Embryonic facial prominence (tissue), 1 donor: Measurements from ENCODE around the gene DTX3.
"Not testable (repeated sequence)": the region's sequence is repeated elsewhere in the genome, so short reads cannot be mapped to it uniquely, and the experiment has no call there.

Experiments
- DNase-seq: peaks from one replicate; pipeline ENCODE4 v3.0.0-alpha.2; 2016; ENCODE audit errors: extremely low spot score

The DTX3 gene

DNA sequence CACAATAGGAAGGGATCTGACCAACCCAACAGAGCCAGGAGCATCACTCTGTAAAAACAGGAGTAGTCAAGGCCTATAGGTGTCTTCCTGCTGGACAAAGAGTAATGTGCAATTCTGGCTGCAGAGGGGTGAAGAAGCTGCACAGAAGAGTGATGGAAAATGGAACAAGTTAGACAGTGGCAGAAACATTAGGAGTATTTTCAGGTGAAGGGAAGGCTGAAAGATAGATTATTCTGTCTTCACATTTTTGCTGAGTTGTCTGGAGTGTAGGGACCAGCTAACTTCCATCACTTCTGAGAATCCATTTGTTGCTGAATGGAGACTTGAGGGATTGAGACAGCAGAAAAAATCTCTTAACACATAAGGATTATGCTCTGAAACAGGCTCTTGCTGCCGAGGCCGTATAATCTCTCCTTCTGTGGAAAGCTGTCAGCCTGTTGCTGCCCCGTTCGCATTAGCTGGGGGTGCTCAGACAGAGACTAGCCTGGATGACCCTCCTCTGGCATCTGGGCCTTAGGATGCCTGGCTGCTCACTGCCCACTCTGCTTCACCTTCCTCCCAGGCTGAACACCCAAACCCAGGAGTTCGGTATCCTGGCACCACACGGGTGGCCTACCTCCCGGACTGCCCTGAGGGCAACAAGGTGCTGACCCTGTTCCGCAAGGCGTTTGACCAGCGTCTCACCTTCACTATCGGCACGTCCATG is 3.5 kb downstream of the DTX3 start:
- DNase-seq, result no peak

DNA sequence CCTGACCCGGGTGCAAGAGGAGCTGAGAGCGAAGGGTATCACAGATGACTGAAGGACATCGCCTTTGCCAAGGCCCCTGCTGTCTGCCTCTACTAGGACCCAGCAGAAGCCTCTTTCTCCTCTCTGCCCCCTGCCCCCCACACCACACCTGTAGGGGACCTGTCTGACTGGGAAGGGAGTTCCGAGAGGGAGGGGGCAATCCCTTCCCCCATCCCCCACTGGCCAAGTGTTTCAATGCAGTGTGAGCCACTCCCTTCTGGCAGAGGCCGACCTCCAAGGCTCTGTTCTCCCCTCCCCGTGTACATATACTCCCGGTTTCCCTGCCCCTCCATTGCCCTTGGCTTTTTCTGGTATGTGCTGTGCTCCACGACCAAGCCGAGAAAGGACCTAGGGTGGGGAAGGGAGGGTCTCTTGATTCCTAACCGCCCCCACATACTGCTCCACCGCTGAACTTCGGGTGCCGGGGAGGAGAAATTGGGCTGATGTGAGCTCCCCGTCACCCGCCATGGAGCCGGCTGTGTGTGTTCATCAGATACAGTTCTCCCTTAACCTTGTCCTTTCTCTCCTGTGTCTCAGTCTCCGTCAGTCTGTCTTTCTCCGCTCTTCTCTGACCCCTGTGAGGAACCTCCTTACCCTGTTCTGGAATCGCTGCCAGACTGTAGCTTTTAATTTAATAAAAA is 4.6 kb downstream of the DTX3 start:
- DNase-seq, result no peak

DNA sequence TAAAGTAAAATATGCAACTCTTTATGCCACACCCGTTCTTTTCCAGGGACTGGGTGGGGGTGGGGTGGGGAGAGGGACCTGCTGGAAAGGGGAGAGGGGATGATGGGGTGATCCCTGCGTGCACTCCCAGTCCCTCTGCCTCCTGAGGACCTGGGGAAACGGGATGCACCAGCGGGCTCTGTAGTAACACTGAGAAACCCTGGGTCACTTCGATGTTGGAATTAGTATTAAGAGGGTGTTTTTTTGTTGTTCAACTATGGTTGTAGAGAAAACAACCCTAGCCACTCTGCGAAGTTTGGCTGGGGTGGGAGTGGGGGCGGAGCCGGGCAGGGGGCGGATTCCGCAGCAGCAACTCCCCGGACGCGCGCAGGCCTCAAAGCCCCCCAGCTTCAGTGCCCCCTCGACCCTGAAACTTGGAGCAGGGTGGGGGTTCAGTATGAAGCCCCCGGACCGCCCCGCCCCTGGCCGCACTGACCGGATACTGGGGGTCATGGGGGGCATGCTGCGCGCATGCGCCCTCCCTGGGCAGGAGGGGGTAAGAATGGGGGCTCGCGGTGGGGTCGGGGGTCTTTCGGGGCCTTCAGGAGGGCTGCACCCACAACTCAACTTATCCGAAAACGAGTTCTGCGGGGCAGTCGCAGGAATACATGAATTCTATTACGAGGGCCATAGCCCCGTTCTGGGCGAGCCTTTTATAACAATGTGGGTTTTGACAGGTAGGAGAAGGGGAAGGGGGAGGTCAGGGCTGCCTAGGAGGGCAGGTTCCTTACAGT is 5.3 kb downstream of the DTX3 start:
- no peak for DNase-seq

DNA sequence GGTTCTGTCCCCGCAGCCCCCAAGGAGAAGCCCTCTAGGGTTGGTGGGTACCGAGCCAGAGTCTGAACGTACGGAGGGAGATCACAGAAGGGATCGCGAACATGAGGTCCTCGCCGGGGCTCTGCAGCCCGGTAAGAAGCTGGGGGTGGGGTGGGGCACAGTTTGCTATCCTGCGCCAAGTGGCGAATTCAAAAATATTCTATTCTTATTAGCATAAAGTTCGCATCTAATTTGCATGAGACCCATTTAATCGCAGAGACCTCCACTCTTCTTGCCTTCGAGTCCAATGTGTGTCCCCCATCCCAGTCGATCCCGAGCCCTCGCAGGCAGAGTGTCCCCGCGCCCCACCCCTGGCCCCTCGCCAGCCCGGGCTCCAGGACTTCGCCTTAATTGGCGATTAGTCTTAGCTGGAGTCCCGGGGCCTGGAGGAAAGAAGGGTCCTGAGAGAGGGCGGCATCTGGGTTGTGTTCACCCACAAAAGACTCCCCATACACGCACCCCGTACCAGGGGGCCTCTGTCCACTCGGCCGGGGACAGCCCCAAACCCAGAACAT is 6.0 kb downstream of the DTX3 start:
- no peak for DNase-seq

DNA sequence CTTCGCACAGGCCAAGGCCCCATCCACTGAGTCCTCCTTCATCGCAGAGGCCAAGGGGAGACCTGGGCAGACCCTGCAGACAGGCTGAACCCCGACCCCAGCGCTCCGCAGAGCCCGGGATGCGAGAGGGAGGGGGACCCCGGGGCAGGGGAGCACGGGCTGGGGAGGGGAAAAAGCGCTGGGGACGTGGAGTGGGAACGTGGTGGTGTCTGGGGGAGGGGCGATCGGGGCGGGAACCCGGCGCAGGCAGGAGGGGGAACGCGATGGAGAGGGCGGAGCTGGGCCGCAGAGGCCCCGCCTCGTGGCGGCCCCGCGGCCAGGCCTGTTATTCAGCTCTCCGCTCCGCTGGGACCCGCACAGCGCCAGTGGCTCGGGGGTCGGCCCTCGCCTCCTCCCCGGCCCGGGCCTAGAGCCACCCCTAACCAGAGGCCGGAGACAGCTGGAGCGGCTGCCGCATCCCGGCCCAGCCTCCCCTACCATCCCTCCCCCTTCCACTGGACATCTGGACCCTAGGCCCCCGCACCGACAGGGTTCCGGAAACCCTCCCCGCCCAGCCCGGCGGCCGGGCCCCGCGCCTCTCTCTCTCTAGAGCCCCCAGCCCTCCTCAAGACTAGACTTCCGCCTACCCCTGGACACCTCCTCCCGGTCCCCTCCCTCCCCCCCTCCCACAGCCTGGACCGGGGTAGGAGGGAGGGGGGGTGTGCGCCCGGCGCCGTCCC is 6.6 kb downstream of the DTX3 start, which contains the start of gene ARHGEF25:
TSS of gene ARHGEF25 (plus strand) at position 328 of the 719 bp plus-strand sequence. CDS start 460 bp downstream, outside the sequence.
- peak; percentile 45 for DNase-seq

DNA sequence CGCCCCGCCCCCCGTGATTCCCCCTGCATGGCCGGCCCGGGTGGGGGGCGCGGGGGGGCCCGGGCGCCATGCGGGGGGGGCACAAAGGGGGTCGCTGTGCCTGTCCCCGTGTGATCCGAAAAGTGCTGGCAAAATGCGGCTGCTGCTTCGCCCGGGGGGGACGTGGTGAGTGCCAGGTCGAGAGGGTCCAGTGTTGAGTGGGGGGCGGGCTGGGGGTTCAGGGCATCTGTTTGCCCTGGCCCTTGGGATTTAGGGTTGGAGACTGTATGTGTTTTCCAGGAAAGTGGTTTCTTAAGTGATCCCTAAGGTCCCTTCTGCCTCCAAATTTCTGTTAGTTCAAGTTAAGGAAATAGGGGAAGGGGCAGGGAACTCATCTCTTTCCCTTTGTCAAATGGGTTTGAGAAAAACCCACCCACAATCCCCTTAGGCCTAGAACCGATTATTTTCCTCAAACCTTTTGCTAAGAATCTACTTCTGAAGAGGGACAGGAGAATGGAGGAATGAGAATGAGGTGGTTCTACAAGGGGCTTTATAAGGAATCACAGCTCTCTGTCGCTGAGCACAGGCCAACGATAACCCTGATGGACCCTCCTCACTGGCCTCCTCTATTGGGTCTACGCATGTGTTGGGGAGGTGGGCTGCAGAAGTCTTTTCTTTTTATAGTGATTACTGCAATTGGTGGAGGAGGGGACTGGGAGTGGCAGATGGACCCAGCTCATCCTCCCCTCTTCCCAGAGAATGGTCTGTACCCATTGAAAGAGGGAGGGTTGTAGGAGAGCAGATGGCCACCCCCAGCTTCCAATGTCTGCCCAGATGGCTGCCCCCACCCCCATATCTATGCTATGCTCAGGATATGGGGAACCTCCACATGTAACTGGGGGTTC is 7.4 kb downstream of the DTX3 start:
- no peak for DNase-seq

DNA sequence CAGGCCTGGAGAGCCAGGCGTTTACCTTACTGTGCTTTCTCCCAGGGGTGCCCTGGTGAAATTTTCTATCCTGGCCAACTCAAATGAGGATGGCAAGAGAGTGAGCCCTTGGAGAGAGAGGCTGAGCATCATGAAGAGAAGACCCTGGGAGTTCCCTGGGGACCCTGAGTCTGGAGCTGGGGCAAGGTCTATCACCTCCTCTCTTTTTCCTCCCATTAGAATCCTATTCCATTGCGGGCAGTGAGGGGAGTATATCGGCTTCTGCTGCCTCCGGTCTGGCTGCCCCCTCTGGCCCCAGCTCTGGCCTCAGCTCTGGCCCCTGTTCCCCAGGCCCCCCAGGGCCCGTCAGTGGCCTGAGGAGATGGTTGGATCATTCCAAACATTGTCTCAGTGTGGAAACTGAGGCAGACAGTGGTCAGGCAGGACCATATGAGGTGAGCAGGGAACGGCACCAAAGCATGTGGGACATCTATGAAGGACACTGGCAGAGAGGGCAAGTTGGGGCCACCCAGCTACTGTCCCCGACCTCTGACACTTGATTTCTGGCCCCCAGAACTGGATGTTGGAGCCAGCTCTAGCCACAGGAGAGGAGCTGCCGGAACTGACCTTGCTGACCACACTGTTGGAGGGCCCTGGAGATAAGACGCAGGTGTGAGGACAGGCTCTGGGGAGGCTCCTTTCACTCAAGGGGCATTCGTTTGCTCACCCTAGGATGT is 8.2 kb downstream of the DTX3 start:
- DNase-seq, result no peak

DNA sequence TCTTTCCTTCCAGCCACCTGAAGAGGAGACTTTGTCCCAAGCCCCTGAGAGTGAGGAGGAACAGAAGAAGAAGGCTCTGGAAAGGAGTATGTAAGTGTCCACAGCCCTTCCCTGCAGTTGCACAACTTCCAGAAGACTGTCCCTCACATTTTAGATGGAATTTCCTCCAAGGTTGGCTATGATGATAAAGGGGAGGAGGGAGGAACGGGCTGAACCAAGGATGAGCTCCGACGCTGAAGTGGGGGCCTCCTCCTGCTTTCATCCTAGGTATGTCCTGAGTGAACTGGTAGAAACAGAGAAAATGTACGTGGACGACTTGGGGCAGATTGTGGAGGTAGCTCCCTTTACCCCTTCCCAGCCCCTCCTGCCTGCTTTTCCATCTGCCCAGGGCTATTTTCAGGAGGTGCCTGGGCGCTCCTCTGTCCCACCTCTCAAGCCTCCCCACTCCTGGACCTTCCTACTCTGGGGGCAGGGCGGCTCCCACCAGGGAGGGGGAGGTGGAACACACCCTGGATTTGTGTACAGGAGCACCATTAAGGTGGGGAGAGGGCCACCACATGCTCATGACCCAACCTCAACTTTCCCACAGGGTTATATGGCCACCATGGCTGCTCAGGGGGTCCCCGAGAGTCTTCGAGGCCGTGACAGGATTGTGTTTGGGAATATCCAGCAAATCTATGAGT is 8.9 kb downstream of the DTX3 start:
- DNase-seq, result no peak

DNA sequence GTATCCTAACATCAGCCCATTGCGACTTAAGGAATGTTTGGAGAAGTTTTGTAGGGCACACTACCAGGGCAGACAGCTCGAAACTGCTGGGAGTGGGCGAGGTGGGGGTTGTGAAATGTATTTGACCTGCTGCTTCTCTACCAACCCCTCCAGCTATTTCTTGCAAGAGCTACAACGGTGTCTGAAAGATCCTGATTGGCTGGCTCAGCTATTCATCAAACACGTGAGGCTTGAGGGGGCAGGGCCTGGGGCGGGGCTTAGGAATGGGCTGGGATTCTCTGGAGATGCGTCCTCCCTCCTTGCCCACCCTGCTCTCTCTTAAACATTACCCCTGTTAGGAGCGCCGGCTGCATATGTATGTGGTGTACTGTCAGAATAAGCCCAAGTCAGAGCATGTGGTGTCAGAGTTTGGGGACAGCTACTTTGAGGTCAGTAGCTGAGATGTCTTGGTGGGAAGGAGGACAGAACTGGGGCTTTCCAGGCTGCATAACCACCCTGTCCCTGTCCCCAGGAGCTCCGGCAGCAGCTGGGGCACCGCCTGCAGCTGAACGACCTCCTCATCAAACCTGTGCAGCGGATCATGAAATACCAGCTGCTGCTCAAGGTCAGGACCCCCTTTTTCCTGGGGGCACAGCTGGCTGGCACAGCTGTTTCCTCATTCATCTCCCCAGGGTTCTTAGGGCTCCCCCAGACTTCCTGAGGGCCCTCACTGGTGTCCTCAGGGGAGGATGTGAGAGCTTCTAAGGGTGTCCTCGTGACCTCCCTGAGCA is 9.7 kb downstream of the DTX3 start:
- DNase-seq, result no peak

DNA sequence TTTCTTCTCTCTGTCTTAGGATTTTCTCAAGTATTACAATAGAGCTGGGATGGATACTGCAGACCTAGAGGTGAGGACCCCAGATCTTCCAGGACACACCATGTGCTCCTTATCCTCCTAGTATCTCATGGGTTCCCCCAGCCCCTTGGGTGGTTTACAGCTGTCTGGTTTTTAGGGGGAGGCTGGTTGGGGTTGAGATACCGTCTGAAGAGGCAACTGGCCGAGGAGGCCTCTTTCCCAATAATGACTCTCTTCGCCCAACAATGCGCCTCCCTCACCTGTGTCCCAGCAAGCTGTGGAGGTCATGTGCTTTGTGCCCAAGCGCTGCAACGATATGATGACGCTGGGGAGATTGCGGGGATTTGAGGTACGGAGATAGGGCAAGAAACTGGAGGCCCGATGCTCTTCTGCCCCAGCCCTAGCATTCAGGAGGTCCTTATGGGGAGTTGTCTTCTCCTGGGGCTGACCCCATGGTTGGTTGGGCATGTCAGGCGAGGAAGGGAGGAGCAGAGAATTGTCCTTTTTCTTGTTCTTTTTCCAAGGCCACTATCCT is 10.4 kb downstream of the DTX3 start:
- DNase-seq, result no peak

DNA sequence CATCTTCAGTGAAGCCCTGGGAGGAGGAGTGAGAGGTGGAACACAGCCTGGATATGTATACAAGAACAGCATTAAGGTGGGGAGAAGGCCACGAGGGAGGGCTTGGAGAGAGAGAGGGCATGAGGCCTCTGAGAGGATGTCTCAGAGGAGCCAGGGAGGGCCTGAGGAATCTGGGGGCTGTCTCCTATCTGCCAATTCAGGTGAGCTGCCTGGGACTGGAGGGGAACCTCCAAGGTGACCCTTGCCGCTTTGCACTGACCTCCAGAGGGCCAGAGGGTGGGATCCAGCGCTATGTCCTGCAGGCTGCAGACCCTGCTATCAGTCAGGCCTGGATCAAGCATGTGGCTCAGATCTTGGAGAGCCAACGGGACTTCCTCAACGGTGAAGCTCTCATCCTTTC is 11.0 kb downstream of the DTX3 start:
- DNase-seq, result no peak

DNA sequence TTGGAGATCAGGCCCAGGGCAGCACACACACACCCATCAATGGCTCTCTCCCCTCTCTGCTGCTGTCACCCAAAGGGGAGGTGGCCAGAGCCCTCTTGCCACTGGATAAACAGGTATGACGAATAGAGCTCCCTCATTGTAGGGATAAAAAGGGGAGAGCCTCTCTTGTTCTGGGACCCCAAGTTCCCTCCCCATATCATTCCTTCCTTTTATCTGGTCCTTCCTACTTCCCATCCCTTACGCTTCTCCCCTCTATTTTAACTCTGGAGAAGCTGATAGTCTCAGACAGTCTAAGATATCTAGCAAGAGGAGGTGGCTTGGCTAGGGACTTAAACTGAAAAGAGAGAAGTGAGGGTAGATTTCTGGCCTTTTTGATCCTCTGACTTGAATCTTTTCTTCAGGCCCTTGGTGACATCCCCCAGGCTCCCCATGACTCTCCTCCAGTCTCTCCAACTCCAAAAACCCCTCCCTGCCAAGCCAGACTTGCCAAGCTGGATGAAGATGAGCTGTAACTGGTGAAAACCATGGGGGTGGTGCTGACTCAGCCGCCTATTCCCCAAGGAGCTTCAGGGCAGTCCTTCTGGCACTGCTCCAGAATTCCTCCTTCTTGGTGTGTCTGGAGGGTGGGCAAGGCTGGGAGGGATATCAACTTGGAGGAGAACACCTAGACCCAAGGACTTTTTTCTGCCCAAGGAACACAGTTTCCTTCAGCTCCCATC is 11.9 kb downstream of the DTX3 start:
- DNase-seq, result no peak

DNA sequence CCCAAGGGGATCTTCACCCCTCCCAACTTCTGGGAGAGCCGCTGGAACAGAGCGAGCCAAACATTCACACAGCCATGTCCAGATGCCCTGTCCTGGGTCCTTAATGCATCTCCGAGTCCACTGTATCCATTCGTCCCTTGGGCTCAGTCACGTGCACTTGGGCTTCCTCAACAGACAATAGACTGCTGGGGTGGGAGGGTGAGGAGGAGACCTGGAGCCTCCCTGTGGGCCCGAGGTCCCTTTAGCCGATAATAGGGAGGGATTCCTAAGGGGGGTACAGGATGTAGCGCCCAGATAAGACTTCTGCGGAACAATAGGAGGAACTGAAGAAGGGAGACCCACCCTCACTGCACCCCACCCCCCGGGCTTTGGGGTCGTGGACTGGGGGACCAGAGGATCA is 13.3 kb downstream of the DTX3 start:
- no peak for DNase-seq

DNA sequence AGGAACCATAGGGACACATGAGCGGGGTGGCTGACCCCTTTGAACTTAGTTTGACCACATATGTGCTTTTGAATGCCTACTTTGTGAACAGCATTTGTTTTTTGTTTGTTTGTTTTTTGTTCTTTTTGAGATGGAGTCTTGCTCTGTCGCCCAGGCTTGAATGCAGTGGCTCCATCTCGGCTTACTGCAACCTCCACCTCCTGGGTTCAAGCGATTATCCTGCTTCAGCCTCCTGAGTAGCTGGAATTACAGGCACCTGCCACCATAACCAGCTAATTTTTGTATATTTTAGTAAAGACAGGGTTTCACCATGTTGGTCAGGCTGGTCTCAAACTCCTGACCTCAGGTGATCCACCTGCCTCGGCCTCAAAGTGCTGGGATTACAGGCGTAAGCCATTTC is 13.8 kb downstream of the DTX3 start:
- not testable (repeated sequence) for DNase-seq

DNA sequence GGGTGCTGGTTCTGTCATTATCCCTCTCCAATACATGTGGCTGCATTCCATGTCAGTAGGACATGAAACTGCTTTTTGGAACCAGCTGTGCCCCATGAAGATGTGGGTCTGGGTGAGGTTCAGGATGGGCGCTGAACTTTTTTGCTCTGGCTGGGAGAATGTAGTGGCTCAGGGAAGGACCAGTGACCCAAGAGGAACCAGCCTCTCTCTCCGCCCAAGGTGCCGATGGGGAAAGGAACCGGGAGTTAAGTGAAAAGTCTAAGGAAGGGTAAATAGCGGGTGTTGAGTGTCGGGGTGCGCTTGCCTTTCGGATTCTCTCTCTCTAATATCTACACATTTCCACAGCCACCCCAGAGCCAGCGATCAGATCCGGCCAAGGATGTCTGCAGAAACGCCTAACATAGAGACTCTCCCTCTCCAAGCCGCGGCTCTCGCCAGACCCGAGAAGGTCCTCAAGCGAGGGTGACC is 14.4 kb downstream of the DTX3 start:
- no peak for DNase-seq

DNA sequence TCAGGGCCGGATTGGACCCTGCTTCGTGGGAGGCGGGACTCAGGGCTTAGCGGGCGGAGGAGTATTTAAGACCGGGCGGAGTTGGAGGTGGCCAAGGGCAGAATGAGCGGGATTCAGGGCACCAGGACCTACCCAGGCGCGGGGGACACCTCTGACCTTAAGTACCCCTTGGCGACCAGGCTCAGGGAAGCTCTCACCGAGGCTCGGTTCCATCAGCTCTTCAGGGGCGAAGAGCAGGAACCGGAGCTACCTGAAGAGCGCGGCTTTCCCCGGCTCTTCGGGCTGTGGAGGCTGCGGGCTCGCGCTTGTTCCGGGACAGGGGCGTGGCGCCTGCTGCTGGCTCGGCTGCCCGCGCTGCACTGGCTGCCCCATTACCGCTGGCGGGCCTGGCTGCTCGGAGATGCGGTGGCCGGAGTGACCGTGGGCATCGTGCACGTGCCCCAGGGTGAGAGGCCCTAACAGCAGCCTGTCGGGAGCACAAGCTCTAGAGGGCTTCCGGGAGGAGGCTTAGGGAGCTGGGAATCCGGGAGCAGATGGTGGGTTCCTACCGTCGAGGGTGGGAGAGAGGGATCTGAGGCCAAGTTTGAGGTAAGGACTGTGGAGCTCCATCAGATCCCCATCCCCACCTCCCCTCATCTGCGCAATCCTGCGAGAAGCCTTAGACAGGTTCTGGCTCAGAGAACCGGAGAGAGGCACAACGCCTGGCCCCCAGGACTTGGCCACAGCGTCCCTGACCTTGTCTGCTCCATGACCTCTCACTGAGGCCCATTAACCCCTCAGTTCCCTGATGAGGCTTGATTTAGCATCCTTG is 15.0 kb downstream of the DTX3 start:
- no peak for DNase-seq
